GM23338 (cell line): ENCODE results near the gene MTMR1. TPM values are rescaled to one million over a fixed set of nuclear protein-coding genes. Genes with fewer than 3 reads are reported as not detected.

Experiments used
- ATAC-seq: fragments of 200-7000 bp; cut with Tn5 transposase; 3 replicates; pipeline ENCODE4 v1.9.1; 2020
- DNase-seq: peaks from one replicate; pipeline ENCODE4 v3.0.0-alpha.2; 2015; ENCODE audit warnings: low spot score
- H2AFZ ChIP-seq: fragments of 200-600 bp; sonication (generic); 2 replicates; pipeline ENCODE4 v1.8.0; 2016; ENCODE audit warnings: antibody characterized with exemption, mild to moderate bottlenecking, moderate library complexity
- H3F3A ChIP-seq: fragments of 200-600 bp; sonication (generic); replicated peaks from 2 replicates; pipeline ENCODE4 v1.8.0; 2017; ENCODE audit warnings: antibody characterized with exemption, mixed run types, low read depth
- H3K27ac ChIP-seq: fragments of 200-600 bp; sonication (generic); 2 replicates; pipeline ENCODE4 v1.6.1; 2016; ENCODE audit warnings: low read depth
- H3K27me3 ChIP-seq: fragments of 200-600 bp; sonication (generic); 2 replicates; pipeline ENCODE4 v1.8.0; 2016; ENCODE audit warnings: mild to moderate bottlenecking, mixed run types, moderate library complexity; ENCODE audit not compliant: insufficient read depth
- H3K36me3 ChIP-seq: fragments of 200-600 bp; sonication (generic); 2 replicates; pipeline ENCODE4 v1.8.0; 2016; ENCODE audit warnings: mild to moderate bottlenecking; ENCODE audit not compliant: insufficient read depth
- H3K4me1 ChIP-seq: fragments of 200-600 bp; sonication (generic); 2 replicates; pipeline ENCODE4 v1.8.0; 2016; ENCODE audit warnings: mild to moderate bottlenecking, moderate library complexity; ENCODE audit not compliant: insufficient read depth
- H3K4me2 ChIP-seq: fragments of 200-600 bp; sonication (generic); 2 replicates; pipeline ENCODE4 v1.7.1; 2017; ENCODE audit warnings: mixed run types
- H3K4me3 ChIP-seq: fragments of 200-600 bp; sonication (generic); 2 replicates; pipeline ENCODE4 v1.6.1; 2016; ENCODE audit warnings: mixed run types
- H3K79me2 ChIP-seq: fragments of 200-600 bp; sonication (generic); replicated peaks from 2 replicates; pipeline ENCODE4 v1.8.0; 2017; ENCODE audit warnings: mild to moderate bottlenecking; ENCODE audit not compliant: insufficient read depth
- H3K9me2 ChIP-seq: fragments of 200-600 bp; sonication (generic); 2 replicates; pipeline ENCODE4 v1.8.0; 2017; ENCODE audit not compliant: insufficient read depth
- H4K20me1 ChIP-seq: fragments of 200-600 bp; sonication (generic); replicated peaks from 2 replicates; pipeline ENCODE4 v1.8.0; 2017; ENCODE audit warnings: mild to moderate bottlenecking; ENCODE audit not compliant: insufficient read depth
- H3K27ac Mint-ChIP-seq: 2 replicates; pipeline ENCODE4 v1.8.0; 2020; ENCODE audit warnings: inconsistent platforms, mild to moderate bottlenecking, moderate library complexity, mixed read lengths
- H3K27me3 Mint-ChIP-seq: 3 replicates; pipeline ENCODE4 v1.8.0; 2022; ENCODE audit warnings: low read depth, mild to moderate bottlenecking, moderate library complexity, mixed read lengths, inconsistent platforms; ENCODE audit not compliant: insufficient read depth, poor library complexity
- H3K36me3 Mint-ChIP-seq: 3 replicates; pipeline ENCODE4 v1.8.0; 2021; ENCODE audit warnings: low read depth, mild to moderate bottlenecking, inconsistent platforms, moderate library complexity, mixed read lengths
- H3K4me1 Mint-ChIP-seq: 3 replicates; pipeline ENCODE4 v1.8.0; 2020; ENCODE audit warnings: mild to moderate bottlenecking, inconsistent platforms, mixed read lengths
- H3K4me3 Mint-ChIP-seq: 3 replicates; pipeline ENCODE4 v1.8.0; 2021; ENCODE audit warnings: moderate library complexity, mild to moderate bottlenecking, inconsistent platforms, mixed read lengths
- H3K9me3 Mint-ChIP-seq: 3 replicates; pipeline ENCODE4 v1.8.0; 2020; ENCODE audit warnings: moderate library complexity, mild to moderate bottlenecking, inconsistent platforms, mixed read lengths
- CREB1 ChIP-seq: fragments of 250-450 bp; sonication (Bioruptor Pico); IDR thresholded peaks from 2 replicates; pipeline ENCODE4 v1.5.0; 2020; ENCODE audit warnings: low read depth, mild to moderate bottlenecking, moderate library complexity
- EZH2 ChIP-seq: fragments of 200-600 bp; sonication (generic); IDR thresholded peaks from one replicate; pipeline ENCODE4 v1.8.0; 2017; ENCODE audit warnings: antibody characterized with exemption, mild to moderate bottlenecking, low read depth; ENCODE audit not compliant: unreplicated experiment
- EZH2phosphoT487 ChIP-seq: fragments of 200-600 bp; sonication (generic); IDR thresholded peaks from one replicate; pipeline ENCODE4 v1.8.1; 2018; ENCODE audit warnings: antibody characterized with exemption; ENCODE audit not compliant: unreplicated experiment
- JUNB ChIP-seq: IDR thresholded peaks from one replicate; pipeline ENCODE4 v1.6.1; 2016; ENCODE audit warnings: antibody characterized with exemption; ENCODE audit not compliant: unreplicated experiment
- NANOG ChIP-seq: IDR thresholded peaks from 2 replicates; pipeline ENCODE4 v1.6.1; 2016; ENCODE audit warnings: antibody characterized with exemption, borderline replicate concordance
- POLR2AphosphoS5 ChIP-seq: IDR thresholded peaks from 2 replicates; pipeline ENCODE4 v1.6.1; 2016; ENCODE audit warnings: antibody characterized with exemption, low read depth
- STAT1 ChIP-seq: IDR thresholded peaks from one replicate; pipeline ENCODE4 v1.6.1; 2016; ENCODE audit warnings: antibody characterized with exemption; ENCODE audit not compliant: unreplicated experiment
- ZNF114 ChIP-seq: fragments of 250-450 bp; sonication (Bioruptor Pico); IDR thresholded peaks from 2 replicates; pipeline ENCODE4 v1.5.0; 2020; ENCODE audit warnings: mild to moderate bottlenecking, moderate library complexity
- ZNF331 ChIP-seq: fragments of 250-450 bp; sonication (Bioruptor Pico); IDR thresholded peaks from 2 replicates; pipeline ENCODE4 v1.5.0; 2020; ENCODE audit warnings: low read depth, mild to moderate bottlenecking, moderate library complexity
- polyA plus RNA-seq: library from polyadenylated mRNA; unstranded; fragments of >200 nt; fragmentation: Nextera tagmentation; extraction: Ambion mirVana; gene quantifications from 2 replicates; pipeline ENCODE4 v1.2.1, GENCODE V29; 2016
- total RNA-seq: library from RNA; depleted of rRNA; stranded (reverse); fragments of >200 nt; shearing (Covaris generic); gene quantifications from 2 replicates; pipeline ENCODE4 v1.2.3, GENCODE V29; 2014
- TF ChIP-seq, protein P1 (sequence below), 2 experiments: fragments of 200-600 bp in 1 of 2; sonication (generic) in 1 of 2; conservative IDR thresholded peaks; 2 replicates each; pipeline versions ENCODE4 v1.5.1 to v1.6.1; 2016 to 2017; ENCODE audit warnings: antibody characterized with exemption in 2 of 2, low read depth in 2 of 2, mild to moderate bottlenecking in 2 of 2, moderate library complexity in 1 of 2
- TF ChIP-seq, protein P2 (sequence below): IDR thresholded peaks from 2 replicates; pipeline ENCODE4 v1.6.1; 2016; ENCODE audit warnings: antibody characterized with exemption
- TF ChIP-seq, protein P3 (sequence below): IDR thresholded peaks from one replicate; pipeline ENCODE4 v1.6.1; 2018; ENCODE audit warnings: antibody characterized with exemption; ENCODE audit not compliant: unreplicated experiment
- TF ChIP-seq, protein P4 (sequence below): fragments of 250-450 bp; sonication (Bioruptor Pico); IDR thresholded peaks from 2 replicates; pipeline ENCODE4 v1.5.0; 2020; ENCODE audit warnings: mild to moderate bottlenecking, moderate library complexity

MTMR1 gene
- total and polyA plus RNA-seq, 2 experiments from 2014 or later, result 4.5 to 19.1 TPM

DNA sequence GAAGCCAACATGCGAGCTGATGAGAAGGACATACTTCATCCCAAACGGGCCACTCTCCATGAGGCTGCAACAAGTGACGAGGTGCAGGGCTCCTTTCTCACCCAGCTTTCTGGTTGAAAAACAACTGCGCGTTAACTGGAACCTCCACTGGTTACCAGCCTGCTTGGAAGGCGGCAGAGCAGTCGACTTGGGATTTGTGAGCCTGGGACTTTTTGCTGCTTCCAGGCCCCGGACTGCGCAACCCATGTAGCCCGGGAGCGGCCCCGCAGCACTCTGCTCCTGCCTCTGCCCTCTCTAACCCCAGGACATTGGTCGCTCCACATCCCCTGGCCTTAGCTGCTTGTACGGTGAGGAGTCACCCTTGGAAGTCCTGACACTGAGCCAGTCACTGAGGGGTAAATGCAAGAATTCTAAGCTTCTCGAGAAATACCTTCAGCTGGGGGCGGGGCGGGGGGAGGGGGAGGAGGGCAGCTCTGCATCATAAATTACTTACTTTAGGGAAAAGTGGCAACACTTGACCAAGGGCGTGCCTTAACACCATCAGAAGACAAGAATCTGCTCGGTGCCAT lies 72.7 kb downstream of the MTMR1 start:
- H3K4me1 ChIP-seq, result peaks cover 2% of the 10 kb centered on the region; the same call in 1 of the 2 replicates
- peaks cover 12% of the 10 kb centered on the region for H3K4me1 Mint-ChIP-seq
- H3F3A ChIP-seq, result no peaks in the 10 kb centered on the region
- no peak for TF ChIP-seq EZH2phosphoT487
- TF ChIP-seq, protein P1, sequence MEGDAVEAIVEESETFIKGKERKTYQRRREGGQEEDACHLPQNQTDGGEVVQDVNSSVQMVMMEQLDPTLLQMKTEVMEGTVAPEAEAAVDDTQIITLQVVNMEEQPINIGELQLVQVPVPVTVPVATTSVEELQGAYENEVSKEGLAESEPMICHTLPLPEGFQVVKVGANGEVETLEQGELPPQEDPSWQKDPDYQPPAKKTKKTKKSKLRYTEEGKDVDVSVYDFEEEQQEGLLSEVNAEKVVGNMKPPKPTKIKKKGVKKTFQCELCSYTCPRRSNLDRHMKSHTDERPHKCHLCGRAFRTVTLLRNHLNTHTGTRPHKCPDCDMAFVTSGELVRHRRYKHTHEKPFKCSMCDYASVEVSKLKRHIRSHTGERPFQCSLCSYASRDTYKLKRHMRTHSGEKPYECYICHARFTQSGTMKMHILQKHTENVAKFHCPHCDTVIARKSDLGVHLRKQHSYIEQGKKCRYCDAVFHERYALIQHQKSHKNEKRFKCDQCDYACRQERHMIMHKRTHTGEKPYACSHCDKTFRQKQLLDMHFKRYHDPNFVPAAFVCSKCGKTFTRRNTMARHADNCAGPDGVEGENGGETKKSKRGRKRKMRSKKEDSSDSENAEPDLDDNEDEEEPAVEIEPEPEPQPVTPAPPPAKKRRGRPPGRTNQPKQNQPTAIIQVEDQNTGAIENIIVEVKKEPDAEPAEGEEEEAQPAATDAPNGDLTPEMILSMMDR (conservative IDR thresholded peaks at IDR 0.05; ENCODE audit: low read depth in 2 of 2), result no peak
- TF ChIP-seq NANOG, result no peak
- TF ChIP-seq CREB1 (CRISPR knock-in tag), result no peak
- TF ChIP-seq, protein P2, sequence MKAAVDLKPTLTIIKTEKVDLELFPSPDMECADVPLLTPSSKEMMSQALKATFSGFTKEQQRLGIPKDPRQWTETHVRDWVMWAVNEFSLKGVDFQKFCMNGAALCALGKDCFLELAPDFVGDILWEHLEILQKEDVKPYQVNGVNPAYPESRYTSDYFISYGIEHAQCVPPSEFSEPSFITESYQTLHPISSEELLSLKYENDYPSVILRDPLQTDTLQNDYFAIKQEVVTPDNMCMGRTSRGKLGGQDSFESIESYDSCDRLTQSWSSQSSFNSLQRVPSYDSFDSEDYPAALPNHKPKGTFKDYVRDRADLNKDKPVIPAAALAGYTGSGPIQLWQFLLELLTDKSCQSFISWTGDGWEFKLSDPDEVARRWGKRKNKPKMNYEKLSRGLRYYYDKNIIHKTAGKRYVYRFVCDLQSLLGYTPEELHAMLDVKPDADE, result no peak
- no peak for TF ChIP-seq POLR2AphosphoS5
- TF ChIP-seq, protein P3, sequence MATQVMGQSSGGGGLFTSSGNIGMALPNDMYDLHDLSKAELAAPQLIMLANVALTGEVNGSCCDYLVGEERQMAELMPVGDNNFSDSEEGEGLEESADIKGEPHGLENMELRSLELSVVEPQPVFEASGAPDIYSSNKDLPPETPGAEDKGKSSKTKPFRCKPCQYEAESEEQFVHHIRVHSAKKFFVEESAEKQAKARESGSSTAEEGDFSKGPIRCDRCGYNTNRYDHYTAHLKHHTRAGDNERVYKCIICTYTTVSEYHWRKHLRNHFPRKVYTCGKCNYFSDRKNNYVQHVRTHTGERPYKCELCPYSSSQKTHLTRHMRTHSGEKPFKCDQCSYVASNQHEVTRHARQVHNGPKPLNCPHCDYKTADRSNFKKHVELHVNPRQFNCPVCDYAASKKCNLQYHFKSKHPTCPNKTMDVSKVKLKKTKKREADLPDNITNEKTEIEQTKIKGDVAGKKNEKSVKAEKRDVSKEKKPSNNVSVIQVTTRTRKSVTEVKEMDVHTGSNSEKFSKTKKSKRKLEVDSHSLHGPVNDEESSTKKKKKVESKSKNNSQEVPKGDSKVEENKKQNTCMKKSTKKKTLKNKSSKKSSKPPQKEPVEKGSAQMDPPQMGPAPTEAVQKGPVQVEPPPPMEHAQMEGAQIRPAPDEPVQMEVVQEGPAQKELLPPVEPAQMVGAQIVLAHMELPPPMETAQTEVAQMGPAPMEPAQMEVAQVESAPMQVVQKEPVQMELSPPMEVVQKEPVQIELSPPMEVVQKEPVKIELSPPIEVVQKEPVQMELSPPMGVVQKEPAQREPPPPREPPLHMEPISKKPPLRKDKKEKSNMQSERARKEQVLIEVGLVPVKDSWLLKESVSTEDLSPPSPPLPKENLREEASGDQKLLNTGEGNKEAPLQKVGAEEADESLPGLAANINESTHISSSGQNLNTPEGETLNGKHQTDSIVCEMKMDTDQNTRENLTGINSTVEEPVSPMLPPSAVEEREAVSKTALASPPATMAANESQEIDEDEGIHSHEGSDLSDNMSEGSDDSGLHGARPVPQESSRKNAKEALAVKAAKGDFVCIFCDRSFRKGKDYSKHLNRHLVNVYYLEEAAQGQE, result no peak
- no peak for TF ChIP-seq EZH2
- TF ChIP-seq ZNF331 (CRISPR knock-in tag), result no peak
- TF ChIP-seq ZNF114 (CRISPR knock-in tag), result no peak
- TF ChIP-seq JUNB, result no peak
- no peak for TF ChIP-seq STAT1
- TF ChIP-seq, protein P4, sequence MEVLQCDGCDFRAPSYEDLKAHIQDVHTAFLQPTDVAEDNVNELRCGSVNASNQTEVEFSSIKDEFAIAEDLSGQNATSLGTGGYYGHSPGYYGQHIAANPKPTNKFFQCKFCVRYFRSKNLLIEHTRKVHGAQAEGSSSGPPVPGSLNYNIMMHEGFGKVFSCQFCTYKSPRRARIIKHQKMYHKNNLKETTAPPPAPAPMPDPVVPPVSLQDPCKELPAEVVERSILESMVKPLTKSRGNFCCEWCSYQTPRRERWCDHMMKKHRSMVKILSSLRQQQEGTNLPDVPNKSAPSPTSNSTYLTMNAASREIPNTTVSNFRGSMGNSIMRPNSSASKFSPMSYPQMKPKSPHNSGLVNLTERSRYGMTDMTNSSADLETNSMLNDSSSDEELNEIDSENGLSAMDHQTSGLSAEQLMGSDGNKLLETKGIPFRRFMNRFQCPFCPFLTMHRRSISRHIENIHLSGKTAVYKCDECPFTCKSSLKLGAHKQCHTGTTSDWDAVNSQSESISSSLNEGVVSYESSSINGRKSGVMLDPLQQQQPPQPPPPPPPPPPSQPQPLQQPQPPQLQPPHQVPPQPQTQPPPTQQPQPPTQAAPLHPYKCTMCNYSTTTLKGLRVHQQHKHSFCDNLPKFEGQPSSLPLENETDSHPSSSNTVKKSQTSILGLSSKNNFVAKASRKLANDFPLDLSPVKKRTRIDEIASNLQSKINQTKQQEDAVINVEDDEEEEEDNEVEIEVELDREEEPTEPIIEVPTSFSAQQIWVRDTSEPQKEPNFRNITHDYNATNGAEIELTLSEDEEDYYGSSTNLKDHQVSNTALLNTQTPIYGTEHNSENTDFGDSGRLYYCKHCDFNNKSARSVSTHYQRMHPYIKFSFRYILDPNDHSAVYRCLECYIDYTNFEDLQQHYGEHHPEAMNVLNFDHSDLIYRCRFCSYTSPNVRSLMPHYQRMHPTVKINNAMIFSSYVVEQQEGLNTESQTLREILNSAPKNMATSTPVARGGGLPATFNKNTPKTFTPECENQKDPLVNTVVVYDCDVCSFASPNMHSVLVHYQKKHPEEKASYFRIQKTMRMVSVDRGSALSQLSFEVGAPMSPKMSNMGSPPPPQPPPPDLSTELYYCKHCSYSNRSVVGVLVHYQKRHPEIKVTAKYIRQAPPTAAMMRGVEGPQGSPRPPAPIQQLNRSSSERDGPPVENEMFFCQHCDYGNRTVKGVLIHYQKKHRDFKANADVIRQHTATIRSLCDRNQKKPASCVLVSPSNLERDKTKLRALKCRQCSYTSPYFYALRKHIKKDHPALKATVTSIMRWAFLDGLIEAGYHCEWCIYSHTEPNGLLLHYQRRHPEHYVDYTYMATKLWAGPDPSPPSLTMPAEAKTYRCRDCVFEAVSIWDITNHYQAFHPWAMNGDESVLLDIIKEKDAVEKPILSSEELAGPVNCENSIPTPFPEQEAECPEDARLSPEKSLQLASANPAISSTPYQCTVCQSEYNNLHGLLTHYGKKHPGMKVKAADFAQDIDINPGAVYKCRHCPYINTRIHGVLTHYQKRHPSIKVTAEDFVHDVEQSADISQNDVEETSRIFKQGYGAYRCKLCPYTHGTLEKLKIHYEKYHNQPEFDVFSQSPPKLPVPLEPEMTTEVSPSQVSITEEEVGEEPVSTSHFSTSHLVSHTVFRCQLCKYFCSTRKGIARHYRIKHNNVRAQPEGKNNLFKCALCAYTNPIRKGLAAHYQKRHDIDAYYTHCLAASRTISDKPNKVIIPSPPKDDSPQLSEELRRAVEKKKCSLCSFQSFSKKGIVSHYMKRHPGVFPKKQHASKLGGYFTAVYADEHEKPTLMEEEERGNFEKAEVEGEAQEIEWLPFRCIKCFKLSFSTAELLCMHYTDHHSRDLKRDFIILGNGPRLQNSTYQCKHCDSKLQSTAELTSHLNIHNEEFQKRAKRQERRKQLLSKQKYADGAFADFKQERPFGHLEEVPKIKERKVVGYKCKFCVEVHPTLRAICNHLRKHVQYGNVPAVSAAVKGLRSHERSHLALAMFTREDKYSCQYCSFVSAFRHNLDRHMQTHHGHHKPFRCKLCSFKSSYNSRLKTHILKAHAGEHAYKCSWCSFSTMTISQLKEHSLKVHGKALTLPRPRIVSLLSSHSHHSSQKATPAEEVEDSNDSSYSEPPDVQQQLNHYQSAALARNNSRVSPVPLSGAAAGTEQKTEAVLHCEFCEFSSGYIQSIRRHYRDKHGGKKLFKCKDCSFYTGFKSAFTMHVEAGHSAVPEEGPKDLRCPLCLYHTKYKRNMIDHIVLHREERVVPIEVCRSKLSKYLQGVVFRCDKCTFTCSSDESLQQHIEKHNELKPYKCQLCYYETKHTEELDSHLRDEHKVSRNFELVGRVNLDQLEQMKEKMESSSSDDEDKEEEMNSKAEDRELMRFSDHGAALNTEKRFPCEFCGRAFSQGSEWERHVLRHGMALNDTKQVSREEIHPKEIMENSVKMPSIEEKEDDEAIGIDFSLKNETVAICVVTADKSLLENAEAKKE (CRISPR knock-in tag), result no peak
- H3K79me2 ChIP-seq, result no peaks in the 10 kb centered on the region
- peaks cover 3% of the 10 kb centered on the region for H3K27me3 Mint-ChIP-seq
- no peaks in the 10 kb centered on the region for H4K20me1 ChIP-seq
- H3K4me3 Mint-ChIP-seq, result no peak overlapping the region
- no peak overlapping the region for H3K27ac ChIP-seq
- no peaks in the 10 kb centered on the region for H3K27me3 ChIP-seq
- DNase-seq, result peak; percentile 29
- H3K27ac Mint-ChIP-seq, result no peak overlapping the region
- no peaks in the 10 kb centered on the region for H3K36me3 ChIP-seq
- no peak overlapping the region for H2AFZ ChIP-seq
- H3K9me3 Mint-ChIP-seq, result no peaks in the 10 kb centered on the region
- no peaks in the 10 kb centered on the region for H3K9me2 ChIP-seq
- ATAC-seq, result peak; percentile 34
- no peak overlapping the region for H3K4me2 ChIP-seq
- no peaks in the 10 kb centered on the region; the same call in 2 of the 3 replicates for H3K36me3 Mint-ChIP-seq
- no peak overlapping the region for H3K4me3 ChIP-seq
